MCF 10A (cell line): Measurements from ENCODE around the gene TTC34. TPM values are rescaled to one million over a fixed set of nuclear protein-coding genes. Genes with fewer than 3 reads are reported as not detected.

Source experiments
- BruUV-seq: library from RNA; stranded (reverse); fragments of 400-500 nt; replicated peaks from 2 replicates; lab custom pipeline; 2021; lab: Mats Ljungman, UMichigan
- CTCF ChIA-PET: fragments of 300-600 bp; sonication (Branson Sonifier 250); formaldehyde crosslinking; extraction: SDS; loops from one replicate; lab custom pipeline; 2021; ENCODE audit warnings: antibody characterized with exemption, inconsistent platforms; lab: Yijun Ruan, JAX
- POLR2A ChIA-PET: fragments of 300-600, 350-650 bp; sonication (Branson Sonifier 250); formaldehyde crosslinking; extraction: SDS; loops from one replicate; lab custom pipeline; 2020; ENCODE audit warnings: antibody characterized with exemption, inconsistent platforms; lab: Yijun Ruan, JAX
- DNase-seq: peaks from one replicate; pipeline ENCODE4 v3.0.0-alpha.2; 2018; ENCODE audit not compliant: unreplicated experiment
- H3K27ac Mint-ChIP-seq: one replicate; pipeline ENCODE4 v1.8.0; 2022; ENCODE audit warnings: mild to moderate bottlenecking, low read depth, mixed read lengths; ENCODE audit not compliant: unreplicated experiment
- H3K27me3 Mint-ChIP-seq: one replicate; pipeline ENCODE4 v1.8.0; 2022; ENCODE audit warnings: mixed read lengths; ENCODE audit not compliant: insufficient read depth, unreplicated experiment
- H3K36me3 Mint-ChIP-seq: one replicate; pipeline ENCODE4 v1.8.0; 2022; ENCODE audit warnings: mild to moderate bottlenecking, moderate library complexity, mixed read lengths; ENCODE audit not compliant: insufficient read depth, unreplicated experiment
- H3K4me1 Mint-ChIP-seq: one replicate; pipeline ENCODE4 v1.8.0; 2022; ENCODE audit warnings: mixed read lengths; ENCODE audit not compliant: insufficient read depth, unreplicated experiment
- H3K4me3 Mint-ChIP-seq: one replicate; pipeline ENCODE4 v1.8.0; 2022; ENCODE audit warnings: mild to moderate bottlenecking, moderate library complexity, mixed read lengths; ENCODE audit not compliant: unreplicated experiment
- H3K9me3 Mint-ChIP-seq: one replicate; pipeline ENCODE4 v1.8.0; 2022; ENCODE audit warnings: mixed read lengths; ENCODE audit not compliant: unreplicated experiment
- CTCF ChIP-seq: fragments of 200-600 bp; IDR thresholded peaks from one replicate; pipeline ENCODE4 v1.8.0; 2022; ENCODE audit warnings: antibody characterized with exemption, mild to moderate bottlenecking; ENCODE audit not compliant: unreplicated experiment
- intact Hi-C: fragments of 100-400 bp; cut with micrococcal nuclease; formaldehyde crosslinking; loops from 2 replicates; pipeline ENCODE4 v1.14.1; 2022
- total RNA-seq: library from RNA; stranded (reverse); gene quantifications from 2 replicates; pipeline ENCODE4 v1.2.3, GENCODE V29; 2022

TTC34 gene
- total RNA-seq, 1 experiment from 2014 or later = 0.47 TPM

- TF ChIP-seq CTCF = no peak
- ChIA-PET CTCF (no interaction called here), POLR2A (no interaction called here)
- Mint-ChIP-seq H3K4me3 (no peak overlapping the region), H3K9me3 (peaks cover 10% of the 10 kb centered on the region), H3K4me1 (no peaks in the 10 kb centered on the region), H3K27ac (no peak overlapping the region), H3K36me3 (no peaks in the 10 kb centered on the region), H3K27me3 (no peaks in the 10 kb centered on the region)
- intact Hi-C loops = no loop called here
- no TSS peak for BruUV-seq
- DNase-seq = no peak
Measured at GRCh38 chr1:2830761-2831425, 29.4 kb upstream of the TTC34 start.

GRCh38 chr1:2829846-2830615 lies 28.5 kb upstream of the TTC34 start:
- Mint-ChIP-seq H3K36me3 (no peaks in the 10 kb centered on the region), H3K4me1 (no peaks in the 10 kb centered on the region), H3K4me3 (no peak overlapping the region), H3K27me3 (no peaks in the 10 kb centered on the region), H3K27ac (no peak overlapping the region), H3K9me3 (peaks cover 10% of the 10 kb centered on the region)
- intact Hi-C loops = no loop called here
- no peak for DNase-seq
- ChIA-PET POLR2A (no interaction called here), CTCF (no interaction called here)
- BruUV-seq = no TSS peak
- no peak for TF ChIP-seq CTCF

GRCh38 chr1:2828586-2829250 lies 27.2 kb upstream of the TTC34 start:
- no TSS peak for BruUV-seq
- POLR2A ChIA-PET = no interaction called here
- CTCF ChIA-PET = no interaction called here
- H3K36me3 Mint-ChIP-seq = no peaks in the 10 kb centered on the region
- no peak overlapping the region for H3K4me3 Mint-ChIP-seq
- TF ChIP-seq CTCF = no peak
- peaks cover 23% of the 10 kb centered on the region for H3K9me3 Mint-ChIP-seq
- DNase-seq = no peak
- H3K27me3 Mint-ChIP-seq = no peaks in the 10 kb centered on the region
- intact Hi-C loops = no loop called here
- no peak overlapping the region for H3K27ac Mint-ChIP-seq
- H3K4me1 Mint-ChIP-seq = no peaks in the 10 kb centered on the region

GRCh38 chr1:2826736-2827292 lies 25.3 kb upstream of the TTC34 start:
- BruUV-seq = no TSS peak
- no peak for TF ChIP-seq CTCF
- ChIA-PET POLR2A (no interaction called here), CTCF (interaction anchor here (0.5 kb wide), 1 partner anchor 514 kb away, joined by 3 read pairs; no protein-coding TSS in a partner anchor)
- no peak overlapping the region for H3K4me3 Mint-ChIP-seq
- no peaks in the 10 kb centered on the region for H3K27me3 Mint-ChIP-seq
- intact Hi-C loops = no loop called here
- H3K9me3 Mint-ChIP-seq = peaks cover 30% of the 10 kb centered on the region
- H3K4me1 Mint-ChIP-seq = no peaks in the 10 kb centered on the region
- no peaks in the 10 kb centered on the region for H3K36me3 Mint-ChIP-seq
- H3K27ac Mint-ChIP-seq = no peak overlapping the region
- DNase-seq = no peak
